Mesenchymal stem cell (in vitro differentiated cells and primary cell): ENCODE measurements around the gene ZNF362.

Source experiments
- DNase-seq: peaks from one replicate; pipeline ENCODE4 v3.0.0-alpha.2; 2013
- H2AFZ ChIP-seq: one replicate; pipeline ENCODE4 v1.6.1; 2013; ENCODE audit warnings: low read depth, mild to moderate bottlenecking, control low read depth, inconsistent platforms, low read length, moderate library complexity
- H2AK5ac ChIP-seq: 2 replicates; pipeline ENCODE4 v1.6.1; 2013; ENCODE audit warnings: low read length, moderate library complexity, mild to moderate bottlenecking, inconsistent platforms; ENCODE audit not compliant: severe bottlenecking
- H2BK120ac ChIP-seq: one replicate; pipeline ENCODE4 v1.6.1; 2013; ENCODE audit warnings: low read depth, mild to moderate bottlenecking, inconsistent platforms, low read length, moderate library complexity
- H2BK12ac ChIP-seq, 2 experiments: one replicate each; pipeline ENCODE4 v1.6.1; 2013; ENCODE audit warnings: inconsistent platforms in 2 of 2, low read length in 2 of 2, mild to moderate bottlenecking in 2 of 2, moderate library complexity in 2 of 2, control low read depth in 1 of 2
- H2BK15ac ChIP-seq: one replicate; pipeline ENCODE4 v1.6.1; 2013; ENCODE audit warnings: mild to moderate bottlenecking, low read depth, inconsistent platforms; ENCODE audit not compliant: poor library complexity, severe bottlenecking
- H2BK5ac ChIP-seq: 2 replicates; pipeline ENCODE4 v1.6.1; 2013; ENCODE audit warnings: low read depth, mild to moderate bottlenecking, low read length, control low read depth, inconsistent platforms; ENCODE audit not compliant: poor library complexity, severe bottlenecking
- H3K14ac ChIP-seq, 2 experiments: one replicate each; pipeline ENCODE4 v1.6.1; 2013; ENCODE audit warnings: inconsistent platforms in 2 of 2, low read length in 2 of 2, control low read depth in 1 of 2, mild to moderate bottlenecking in 1 of 2, moderate library complexity in 1 of 2
- H3K18ac ChIP-seq, 2 experiments: one replicate each; pipeline ENCODE4 v1.6.1; 2013; ENCODE audit warnings: inconsistent platforms in 2 of 2, low read length in 2 of 2, control low read depth in 1 of 2, low read depth in 1 of 2, mild to moderate bottlenecking in 1 of 2
- H3K23ac ChIP-seq, 2 experiments: one replicate each; pipeline ENCODE4 v1.6.1; 2013; ENCODE audit warnings: inconsistent platforms in 2 of 2, low read length in 2 of 2, mild to moderate bottlenecking in 2 of 2, moderate library complexity in 2 of 2, control low read depth in 1 of 2
- H3K27ac ChIP-seq: 2 replicates; pipeline ENCODE4 v1.5.1; 2013; ENCODE audit warnings: mild to moderate bottlenecking, moderate library complexity, low read length, control low read depth, inconsistent platforms; ENCODE audit not compliant: poor library complexity, severe bottlenecking
- H3K27me3 ChIP-seq, 2 experiments: 2 replicates each; pipeline versions ENCODE4 v1.6.1 to v1.7.0; 2013; ENCODE audit warnings: low read length in 2 of 2, mild to moderate bottlenecking in 2 of 2, moderate library complexity in 2 of 2, control low read depth in 1 of 2, inconsistent platforms in 1 of 2; ENCODE audit not compliant: control insufficient read depth in 1 of 2, insufficient read depth in 1 of 2
- H3K36me3 ChIP-seq, 2 experiments: 2 replicates each; pipeline versions ENCODE4 v1.6.1 to v1.7.0; 2013; ENCODE audit warnings: low read length in 2 of 2, control low read depth in 1 of 2, inconsistent platforms in 1 of 2, low read depth in 1 of 2, mild to moderate bottlenecking in 1 of 2; ENCODE audit not compliant: insufficient read depth in 2 of 2, control insufficient read depth in 1 of 2
- H3K4ac ChIP-seq, 2 experiments: one replicate each; pipeline ENCODE4 v1.6.1; 2013; ENCODE audit warnings: inconsistent platforms in 2 of 2, low read length in 2 of 2, mild to moderate bottlenecking in 2 of 2, moderate library complexity in 2 of 2, control low read depth in 1 of 2, low read depth in 1 of 2
- H3K4me1 ChIP-seq: 2 replicates; pipeline ENCODE4 v1.6.1; 2013; ENCODE audit warnings: low read depth, low read length, control low read depth; ENCODE audit not compliant: control insufficient read depth, insufficient read depth
- H3K4me2 ChIP-seq: 2 replicates; pipeline ENCODE4 v1.6.1; 2013; ENCODE audit warnings: low read length, mild to moderate bottlenecking, inconsistent platforms; ENCODE audit not compliant: poor library complexity, severe bottlenecking
- H3K4me3 ChIP-seq, 2 experiments: 2 replicates each; pipeline versions ENCODE4 v1.5.1 to v1.7.0; 2013; ENCODE audit warnings: low read length in 2 of 2, mild to moderate bottlenecking in 2 of 2, control low read depth in 1 of 2, low read depth in 1 of 2; ENCODE audit not compliant: insufficient read depth in 1 of 2
- H3K79me1 ChIP-seq: replicated peaks from 2 replicates; pipeline ENCODE4 v1.6.1; 2013; ENCODE audit warnings: mild to moderate bottlenecking, control low read depth, low read length, inconsistent platforms; ENCODE audit not compliant: poor library complexity, severe bottlenecking
- H3K9ac ChIP-seq: 2 replicates; pipeline ENCODE4 v1.7.0; 2013; ENCODE audit warnings: mild to moderate bottlenecking, low read length, moderate library complexity
- H3K9me3 ChIP-seq: 2 replicates; pipeline ENCODE4 v1.7.0; 2013; ENCODE audit warnings: mild to moderate bottlenecking, low read length; ENCODE audit not compliant: control insufficient read depth
- H4K8ac ChIP-seq: one replicate; pipeline ENCODE4 v1.6.1; 2013; ENCODE audit warnings: inconsistent platforms, mild to moderate bottlenecking, low read length, moderate library complexity
- H4K91ac ChIP-seq: one replicate; pipeline ENCODE4 v1.6.1; 2013; ENCODE audit warnings: mild to moderate bottlenecking, low read length, inconsistent platforms
- WGBS: methylation state at CpG from one replicate; pipeline ENCODE4 v1.1.7; 2013; ENCODE audit warnings: mixed read lengths; 5-methylcytosine and 5-hydroxymethylcytosine counted together

ZNF362 gene

GRCh38 chr1:33234131-33234530, 22.2 kb upstream of the ZNF362 start:
- H2AFZ ChIP-seq: no peak overlapping the region
- no peak overlapping the region for H3K14ac ChIP-seq
- no peak overlapping the region for H3K4ac ChIP-seq
- 72% methylated on average over 4 of the region's 4 CpGs for WGBS
- H2BK12ac ChIP-seq: no peak overlapping the region
- no peak for DNase-seq
- no peak overlapping the region for H2BK5ac ChIP-seq
- H2BK15ac ChIP-seq: no peak overlapping the region
- H3K9ac ChIP-seq: no peak overlapping the region
- no peak overlapping the region for H2AK5ac ChIP-seq
- no peaks in the 10 kb centered on the region for H3K36me3 ChIP-seq
- no peak overlapping the region for H4K91ac ChIP-seq
- H3K79me1 ChIP-seq: no peaks in the 10 kb centered on the region
- H4K8ac ChIP-seq: no peak overlapping the region
- no peak overlapping the region for H3K27ac ChIP-seq
- H3K27me3 ChIP-seq: peaks cover 0 to 3% of the 10 kb centered on the region in 2 experiments
- H3K4me3 ChIP-seq: no peak overlapping the region
- peaks cover 5% of the 10 kb centered on the region for H3K4me1 ChIP-seq
- no peaks in the 10 kb centered on the region for H3K9me3 ChIP-seq
- no peak overlapping the region for H3K18ac ChIP-seq
- no peak overlapping the region for H3K23ac ChIP-seq
- no peak overlapping the region for H3K4me2 ChIP-seq
- no peak overlapping the region for H2BK120ac ChIP-seq

GRCh38 chr1:33234588-33234990, 21.7 kb upstream of the ZNF362 start:
- H3K23ac ChIP-seq: no peak overlapping the region
- H3K18ac ChIP-seq: peak overlapping the region; percentile 44 to 55
- no peak overlapping the region for H2AFZ ChIP-seq
- H3K27ac ChIP-seq: no peak overlapping the region
- H3K9ac ChIP-seq: no peak overlapping the region
- no peak overlapping the region for H2BK15ac ChIP-seq
- no peak overlapping the region for H3K4me3 ChIP-seq
- DNase-seq: no peak
- peaks cover 5% of the 10 kb centered on the region for H3K4me1 ChIP-seq
- H2BK12ac ChIP-seq: peak overlapping the region in 1 of 2 experiments; percentile 41
- H3K14ac ChIP-seq: peak overlapping the region in 1 of 2 experiments; percentile 5
- no peaks in the 10 kb centered on the region for H3K9me3 ChIP-seq
- 48% methylated on average over 7 of the region's 7 CpGs for WGBS
- peaks cover 0 to 3% of the 10 kb centered on the region in 2 experiments for H3K27me3 ChIP-seq
- no peaks in the 10 kb centered on the region for H3K36me3 ChIP-seq
- peak overlapping the region; percentile 10 for H3K4me2 ChIP-seq
- H3K4ac ChIP-seq: peak overlapping the region in 1 of 2 experiments; percentile 28
- H4K8ac ChIP-seq: peak overlapping the region; percentile 66
- no peak overlapping the region for H2BK120ac ChIP-seq
- no peak overlapping the region for H2BK5ac ChIP-seq
- H4K91ac ChIP-seq: peak overlapping the region; percentile 28
- no peak overlapping the region for H2AK5ac ChIP-seq
- H3K79me1 ChIP-seq: no peaks in the 10 kb centered on the region

GRCh38 chr1:33235521-33235920, 20.8 kb upstream of the ZNF362 start:
- Histone ChIP-seq H3K23ac (no peak overlapping the region), H2BK12ac (no peak overlapping the region), H3K79me1 (no peaks in the 10 kb centered on the region), H3K4me2 (no peak overlapping the region), H2BK5ac (no peak overlapping the region), H2BK15ac (no peak overlapping the region), H3K14ac (peak overlapping the region in 1 of 2 experiments; percentile 31), H3K4me1 (peaks cover 5% of the 10 kb centered on the region), H3K18ac (no peak overlapping the region), H3K36me3 (no peaks in the 10 kb centered on the region), H4K91ac (no peak overlapping the region), H3K27me3 (peaks cover 0 to 3% of the 10 kb centered on the region in 2 experiments), H2AK5ac (no peak overlapping the region), H3K27ac (no peak overlapping the region), H2BK120ac (no peak overlapping the region), H3K4me3 (no peak overlapping the region), H3K9me3 (no peaks in the 10 kb centered on the region), H2AFZ (no peak overlapping the region), H3K4ac (no peak overlapping the region), H3K9ac (no peak overlapping the region), H4K8ac (no peak overlapping the region)
- 78% methylated on average over 2 of the region's 2 CpGs for WGBS
- DNase-seq: no peak

GRCh38 chr1:33236498-33236897, 19.8 kb upstream of the ZNF362 start:
- Histone ChIP-seq H3K4me1 (peaks cover 5% of the 10 kb centered on the region), H3K4me3 (no peak overlapping the region), H3K27ac (no peak overlapping the region), H3K14ac (no peak overlapping the region), H3K18ac (no peak overlapping the region), H3K4me2 (no peak overlapping the region), H4K91ac (no peak overlapping the region), H3K27me3 (peaks cover 0 to 3% of the 10 kb centered on the region in 2 experiments), H2AFZ (no peak overlapping the region), H4K8ac (no peak overlapping the region), H2AK5ac (no peak overlapping the region), H3K9me3 (no peaks in the 10 kb centered on the region), H3K23ac (no peak overlapping the region), H3K36me3 (no peaks in the 10 kb centered on the region), H3K4ac (no peak overlapping the region), H2BK15ac (no peak overlapping the region), H2BK5ac (no peak overlapping the region), H2BK12ac (no peak overlapping the region), H3K9ac (no peak overlapping the region), H2BK120ac (no peak overlapping the region), H3K79me1 (no peaks in the 10 kb centered on the region)
- no peak for DNase-seq
- WGBS: 100% methylated on average over 1 of the region's 2 CpGs
